Keratinocyte (primary cell): ENCODE measurements around the gene NPTXR. TPM values are rescaled to one million over a fixed set of nuclear protein-coding genes. Genes with fewer than 3 reads are reported as not detected.

Experiments used
- DNase-seq: peaks from one replicate; pipeline ENCODE4 v3.0.0-alpha.2; 2011; ENCODE audit warnings: low read depth, missing footprints, low spot score
- FAIRE-seq: peaks from 2 replicates; lab custom pipeline; 2011; peaks lifted over from hg19 to GRCh38; lab: Jason Lieb, UNC
- H2AFZ ChIP-seq: 2 replicates; pipeline ENCODE4 v1.6.0; 2012; ENCODE audit warnings: low read length, control low read depth, inconsistent platforms; ENCODE audit not compliant: control insufficient read depth
- H3K27ac ChIP-seq: 2 replicates; pipeline ENCODE4 v1.5.1; 2011; ENCODE audit warnings: low read length; ENCODE audit not compliant: control insufficient read depth, insufficient read depth
- H3K27me3 ChIP-seq: 3 replicates; pipeline ENCODE4 v1.6.0; 2011; ENCODE audit warnings: low read length; ENCODE audit not compliant: control insufficient read depth, insufficient read depth; ENCODE audit errors: extremely low read depth
- H3K36me3 ChIP-seq, 2 experiments: 2 replicates in 1 of 2; 3 replicates in 1 of 2; pipeline ENCODE4 v1.5.1; 2011; ENCODE audit warnings: low read length in 2 of 2, mild to moderate bottlenecking in 1 of 2; ENCODE audit not compliant: control insufficient read depth in 2 of 2, insufficient read depth in 2 of 2; ENCODE audit errors: extremely low read depth in 1 of 2
- H3K4me1 ChIP-seq: 3 replicates; pipeline ENCODE4 v1.5.1; 2011; ENCODE audit warnings: low read length; ENCODE audit not compliant: control insufficient read depth, insufficient read depth; ENCODE audit errors: extremely low read depth
- H3K4me2 ChIP-seq: 3 replicates; pipeline ENCODE4 v1.6.0; 2011; ENCODE audit warnings: low read depth, low read length; ENCODE audit not compliant: control insufficient read depth, insufficient read depth; ENCODE audit errors: extremely low read depth
- H3K4me3 ChIP-seq, 3 experiments: fragments of 200-600 bp in 1 of 3; sonication (generic) in 1 of 3; 2 replicates in 2 of 3; 3 replicates in 1 of 3; pipeline ENCODE4 v1.5.1; 2011 to 2016; ENCODE audit warnings: low read length in 3 of 3, mild to moderate bottlenecking in 3 of 3, control low read depth in 2 of 3, inconsistent platforms in 1 of 3, low read depth in 1 of 3, mixed read lengths in 1 of 3, mixed run types in 1 of 3, moderate library complexity in 1 of 3; ENCODE audit not compliant: control insufficient read depth in 2 of 3, insufficient read depth in 2 of 3; ENCODE audit errors: extremely low read depth in 1 of 3
- H3K79me2 ChIP-seq: 2 replicates; pipeline ENCODE4 v1.6.0; 2012; ENCODE audit warnings: low read length; ENCODE audit not compliant: control insufficient read depth, insufficient read depth
- H3K9ac ChIP-seq: 3 replicates; pipeline ENCODE4 v1.6.0; 2011; ENCODE audit warnings: low read length; ENCODE audit not compliant: control insufficient read depth, insufficient read depth; ENCODE audit errors: extremely low read depth
- H3K9me1 ChIP-seq: 3 replicates; pipeline ENCODE4 v1.6.0; 2011; ENCODE audit warnings: low read length; ENCODE audit not compliant: control insufficient read depth, insufficient read depth; ENCODE audit errors: extremely low read depth
- H3K9me3 ChIP-seq: 2 replicates; pipeline ENCODE4 v1.5.1; 2012; ENCODE audit warnings: low read depth, low read length; ENCODE audit not compliant: control insufficient read depth
- H4K20me1 ChIP-seq: 3 replicates; pipeline ENCODE4 v1.6.0; 2011; ENCODE audit warnings: low read length; ENCODE audit not compliant: control insufficient read depth, insufficient read depth; ENCODE audit errors: extremely low read depth
- CTCF ChIP-seq, 3 experiments: IDR thresholded peaks in 1 of 3; conservative IDR thresholded peaks in 1 of 3; optimal IDR thresholded peaks in 1 of 3; 2 replicates in 2 of 3; 3 replicates in 1 of 3; pipeline versions ENCODE3 to v1.5.1; 2011; ENCODE audit warnings: low read length in 3 of 3, mild to moderate bottlenecking in 3 of 3, moderate library complexity in 2 of 3, control low read depth in 1 of 3, inconsistent platforms in 1 of 3; ENCODE audit not compliant: insufficient read depth in 2 of 3; ENCODE audit errors: extremely low read depth in 1 of 3
- EZH2 ChIP-seq: IDR thresholded peaks from one replicate; pipeline ENCODE4 v1.6.1; 2012; ENCODE audit warnings: inconsistent platforms, mild to moderate bottlenecking, low read length, moderate library complexity
- dilution Hi-C: fragments of 300-500 bp; cut with MboI; formaldehyde crosslinking; loops from one replicate; pipeline ENCODE4 v1.7.0; 2020; ENCODE audit warnings: low sequenced_read_pairs; ENCODE audit not compliant: extremely low pct_ligation_motif_present
- polyA plus RNA-seq, 5 experiments: library from polyadenylated mRNA; depleted of rRNA in 3 of 5; stranded (reverse) in 3 of 5; stranded (forward) in 1 of 5; unstranded in 1 of 5; fragments of >200 nt; gene quantifications; 1 replicate in 1 of 5; 2 replicates in 3 of 5; 3 replicates in 1 of 5; pipeline versions ENCODE4 v1.2.1 to v1.2.3, GENCODE V29; 2011 to 2012; ENCODE audit warnings: missing spikeins in 2 of 5, low read depth in 1 of 5, low replicate concordance in 1 of 5

NPTXR gene
- polyA plus RNA-seq, 1 donor (not counting 4 experiments of a cell fraction or from before 2014, with no cell fraction given) = 0.03 TPM

GRCh38 chr22:38772623-38772873 lies 71.3 kb downstream of the NPTXR start:
- peaks cover 16% of the 10 kb centered on the region for H3K4me1 ChIP-seq
- no peaks in the 10 kb centered on the region for H3K79me2 ChIP-seq
- peaks cover 2% of the 10 kb centered on the region for H3K27me3 ChIP-seq
- DNase-seq (no peak), FAIRE-seq (no peak)
- H3K9ac ChIP-seq = no peak overlapping the region
- dilution Hi-C loops = no loop called here
- H3K27ac ChIP-seq = no peak overlapping the region
- H3K36me3 ChIP-seq = no peaks in the 10 kb centered on the region
- no peak overlapping the region for H3K4me3 ChIP-seq
- no peak overlapping the region for H3K4me2 ChIP-seq
- TF ChIP-seq EZH2 (no peak), CTCF (optimal IDR thresholded peaks at IDR 0.05 in 1 of 3, IDR thresholded peaks at IDR 0.05 in 1 of 3, conservative IDR thresholded peaks at IDR 0.05 in 1 of 3; ENCODE audit: extremely low read depth in 1 of 3, insufficient read depth in 2 of 3, low read length in 3 of 3) (no peak)
- no peaks in the 10 kb centered on the region for H3K9me3 ChIP-seq
- H3K9me1 ChIP-seq = no peaks in the 10 kb centered on the region
- H4K20me1 ChIP-seq = peaks cover 3% of the 10 kb centered on the region
- H2AFZ ChIP-seq = no peak overlapping the region

GRCh38 chr22:38770257-38770949 lies 73.4 kb downstream of the NPTXR start:
- TF ChIP-seq EZH2 = no peak
- no peak for TF ChIP-seq CTCF (optimal IDR thresholded peaks at IDR 0.05 in 1 of 3, IDR thresholded peaks at IDR 0.05 in 1 of 3, conservative IDR thresholded peaks at IDR 0.05 in 1 of 3; ENCODE audit: extremely low read depth in 1 of 3, insufficient read depth in 2 of 3, low read length in 3 of 3)
- Histone ChIP-seq H3K79me2 (no peaks in the 10 kb centered on the region), H3K27me3 (peaks cover 8% of the 10 kb centered on the region), H4K20me1 (peaks cover 7% of the 10 kb centered on the region), H3K36me3 (no peaks in the 10 kb centered on the region), H2AFZ (no peak overlapping the region), H3K9me1 (no peaks in the 10 kb centered on the region), H3K9me3 (no peaks in the 10 kb centered on the region), H3K4me1 (peaks cover 13% of the 10 kb centered on the region), H3K4me2 (no peak overlapping the region), H3K27ac (no peak overlapping the region), H3K4me3 (no peak overlapping the region), H3K9ac (no peak overlapping the region)
- FAIRE-seq (no peak), DNase-seq (no peak)
- dilution Hi-C loops = no loop called here

Other genes with a start within 250 kb of the NPTXR start
- 0.54 to 1.1 TPM (median 0.94 TPM) in 3 replicates for gene FAM227A, start 187.6 kb downstream of the NPTXR start, polyA plus RNA-seq
- 39.5 to 45.0 TPM (median 40.3 TPM) in 3 replicates for gene CBY1, start 187.4 kb downstream of the NPTXR start, polyA plus RNA-seq
- gene TOMM22, start 162.1 kb downstream of the NPTXR start, polyA plus RNA-seq = 45.3 to 85.6 TPM (median 81.8 TPM) in 3 replicates
- 23.8 to 40.7 TPM (median 32.6 TPM) in 3 replicates for gene JOSD1, start 143.1 kb downstream of the NPTXR start, polyA plus RNA-seq
- gene GTPBP1, start 138.1 kb downstream of the NPTXR start, polyA plus RNA-seq = 9.7 to 19.8 TPM (median 16.3 TPM) in 3 replicates
- 15.9 to 23.2 TPM (median 21.9 TPM) in 3 replicates for gene SUN2, start 88.0 kb downstream of the NPTXR start, polyA plus RNA-seq
- 11.4 to 17.4 TPM (median 14.9 TPM) in 3 replicates for gene DNAL4, start 49.9 kb downstream of the NPTXR start, polyA plus RNA-seq
- gene CBX6, start 28.2 kb upstream of the NPTXR start, polyA plus RNA-seq = 4.1 to 9.5 TPM (median 4.4 TPM) in 3 replicates
- gene APOBEC3A, start 113.6 kb upstream of the NPTXR start, polyA plus RNA-seq = 0.48 to 0.50 TPM in 2 of 3 replicates, not detected in the other
- 1.5 to 4.9 TPM (median 3.4 TPM) in 3 replicates for gene APOBEC3B, start 138.3 kb upstream of the NPTXR start, polyA plus RNA-seq
- 25.6 to 54.9 TPM (median 34.7 TPM) in 3 replicates for gene APOBEC3C, start 170.2 kb upstream of the NPTXR start, polyA plus RNA-seq
- gene APOBEC3D, start 177.1 kb upstream of the NPTXR start, polyA plus RNA-seq = 0.13 to 0.31 TPM (median 0.24 TPM) in 3 replicates
- gene APOBEC3F, start 196.8 kb upstream of the NPTXR start, polyA plus RNA-seq = 6.9 to 9.8 TPM (median 7.9 TPM) in 3 replicates
- 4.7 to 11.3 TPM (median 7.8 TPM) in 3 replicates for gene APOBEC3G, start 233.2 kb upstream of the NPTXR start, polyA plus RNA-seq